HepG2 (cell line): ENCODE data around the gene OR2L8. TPM values are rescaled to one million over a fixed set of nuclear protein-coding genes. Genes with fewer than 3 reads are reported as not detected.

ENCODE experiments used
- ATAC-seq: fragments of 200-7000 bp; cut with Tn5 transposase; 3 replicates; pipeline ENCODE4 v1.9.1; 2020; ENCODE audit warnings: mild to moderate bottlenecking, moderate library complexity
- BruUV-seq: library from RNA; stranded (reverse); fragments of 400-500 nt; replicated peaks from 2 replicates; lab custom pipeline; 2021; lab: Mats Ljungman, UMichigan
- CTCF ChIA-PET: fragments of 300-600 bp; formaldehyde crosslinking; extraction: SDS; loops from one replicate; lab custom pipeline; 2021; ENCODE audit warnings: low total read pairs, inconsistent platforms, low intra/inter-chr PET ratio; lab: Yijun Ruan, JAX
- POLR2A ChIA-PET: fragments of 350-600 bp; sonication (Branson Sonifier 250); formaldehyde crosslinking; loops from one replicate; lab custom pipeline; 2020; ENCODE audit warnings: antibody characterized with exemption, inconsistent platforms; lab: Yijun Ruan, JAX
- DNase-seq: peaks from one replicate; pipeline ENCODE4 v3.0.0-alpha.2; 2015; ENCODE audit warnings: low spot score
- FAIRE-seq: peaks from 3 replicates; lab custom pipeline; 2011; peaks lifted over from hg19 to GRCh38; lab: Jason Lieb, UNC
- H2AFZ ChIP-seq: one replicate; pipeline ENCODE4 v1.6.1; 2011; ENCODE audit warnings: low read length, inconsistent platforms
- H3K27ac ChIP-seq: fragments of 300-600 bp; 3 replicates; pipeline ENCODE4 v1.8.0; 2011; ENCODE audit warnings: mixed run types, mild to moderate bottlenecking, mixed read lengths, low read length, inconsistent platforms; ENCODE audit not compliant: insufficient read depth; ENCODE audit errors: extremely low read length
- H3K27me3 ChIP-seq, 2 experiments: fragments of 200-600 bp in 1 of 2; 2 replicates in 1 of 2; 3 replicates in 1 of 2; pipeline versions ENCODE4 v1.6.0 to v1.8.0; 2011; ENCODE audit warnings: low read length in 2 of 2, mild to moderate bottlenecking in 2 of 2, moderate library complexity in 2 of 2, inconsistent platforms in 1 of 2; ENCODE audit not compliant: insufficient read depth in 2 of 2, control insufficient read depth in 1 of 2
- H3K36me3 ChIP-seq, 2 experiments: fragments of 200-600 bp in 1 of 2; replicated peaks in 1 of 2; 2 replicates in 1 of 2; 3 replicates in 1 of 2; pipeline versions ENCODE4 v1.5.1 to v1.8.0; 2011; ENCODE audit warnings: low read length in 2 of 2, inconsistent platforms in 1 of 2; ENCODE audit not compliant: insufficient read depth in 2 of 2, control insufficient read depth in 1 of 2
- H3K4me1 ChIP-seq: 2 replicates; pipeline ENCODE4 v1.5.1; 2012; ENCODE audit warnings: low read length, inconsistent platforms; ENCODE audit not compliant: insufficient read depth
- H3K4me2 ChIP-seq: 2 replicates; pipeline ENCODE4 v1.6.0; 2011; ENCODE audit warnings: low read depth, low read length, inconsistent platforms
- H3K4me3 ChIP-seq, 3 experiments: fragments of 200-600 bp in 1 of 3; sonication (generic), shearing (Covaris generic) in 1 of 3; replicated peaks in 1 of 3; 2 replicates each; pipeline ENCODE4 v1.5.1; 2011 to 2016; ENCODE audit warnings: low read length in 3 of 3, inconsistent platforms in 2 of 3, low read depth in 2 of 3, mild to moderate bottlenecking in 2 of 3, control low read depth in 1 of 3, mixed read lengths in 1 of 3; ENCODE audit not compliant: insufficient read depth in 1 of 3
- H3K79me2 ChIP-seq: one replicate; pipeline ENCODE4 v1.6.1; 2011; ENCODE audit warnings: low read length, inconsistent platforms; ENCODE audit not compliant: insufficient read depth
- H3K9ac ChIP-seq: 2 replicates; pipeline ENCODE4 v1.6.0; 2011; ENCODE audit warnings: mild to moderate bottlenecking, low read depth, low read length, inconsistent platforms; ENCODE audit not compliant: insufficient read depth
- H3K9me3 ChIP-seq: 2 replicates; pipeline ENCODE4 v1.5.1; 2012; ENCODE audit warnings: mild to moderate bottlenecking, low read length
- H4K20me1 ChIP-seq: 2 replicates; pipeline ENCODE4 v1.6.0; 2011; ENCODE audit warnings: inconsistent platforms, mild to moderate bottlenecking, low read length, moderate library complexity; ENCODE audit not compliant: insufficient read depth
- ASH2L ChIP-seq: fragments of 300-600, 200-600 bp; sonication (generic); IDR thresholded peaks from 2 replicates; pipeline ENCODE4 v1.7.0; 2017; ENCODE audit warnings: low read depth, mild to moderate bottlenecking, moderate library complexity, mixed read lengths, low read length; ENCODE audit not compliant: insufficient read length
- ATRX ChIP-seq: sonication (generic); formaldehyde crosslinking; IDR thresholded peaks from 2 replicates; pipeline ENCODE4 v1.4.0; 2020; ENCODE audit warnings: missing genetic modification reagents, borderline replicate concordance
- MAFG ChIP-seq: sonication (generic); formaldehyde crosslinking; IDR thresholded peaks from 2 replicates; pipeline ENCODE4 v1.5.1; 2020; ENCODE audit warnings: mild to moderate bottlenecking, missing genetic modification reagents
- MTA3 ChIP-seq: sonication (generic); formaldehyde crosslinking; IDR thresholded peaks from 2 replicates; pipeline ENCODE4 v1.4.0; 2020; ENCODE audit warnings: missing genetic modification reagents
- ZNF747 ChIP-seq: sonication (generic); formaldehyde crosslinking; IDR thresholded peaks from 2 replicates; pipeline ENCODE4 v1.8.1; 2023; ENCODE audit warnings: missing genetic modification reagents, mild to moderate bottlenecking, borderline replicate concordance
- ZSCAN9 ChIP-seq: IDR thresholded peaks from 2 replicates; pipeline ENCODE4 v1.6.1; 2016; ENCODE audit warnings: borderline replicate concordance
- WGBS: methylation state at CpG from one replicate; pipeline ENCODE4 v1.1.6; 2017; ENCODE audit warnings: low lambda C conversion rate; 5-methylcytosine and 5-hydroxymethylcytosine counted together
- in situ Hi-C: cut with HindIII; loops from 2 replicates; pipeline ENCODE4 v1.10.0; 2017; ENCODE audit warnings: low pct_unique_long_range_greater_than_20kb; ENCODE audit not compliant: extremely low pct_ligation_motif_present
- intact Hi-C: fragments of 100-400 bp; cut with micrococcal nuclease; formaldehyde crosslinking; loops from one replicate; pipeline ENCODE4 v1.10.0; 2022; ENCODE audit not compliant: unreplicated experiment
- polyA plus RNA-seq, 8 experiments: library from polyadenylated mRNA; depleted of rRNA in 3 of 8; stranded (reverse) in 7 of 8; unstranded in 1 of 8; fragments of >200 nt; fragmentation: Illumina TruSeq in 4 of 8; extraction: Trizol in 4 of 8; gene quantifications; 2 replicates each; pipeline versions ENCODE4 v1.2.1 to v1.2.3, GENCODE V29; 2011 to 2016; ENCODE audit warnings: low read depth in 4 of 8, missing spikeins in 1 of 8, mixed read lengths in 1 of 8; ENCODE audit not compliant: insufficient read depth in 1 of 8
- total RNA-seq, 5 experiments: library from RNA; depleted of rRNA; stranded (reverse); fragments of >200 nt; fragmentation: Illumina TruSeq; extraction: Trizol; gene quantifications; 2 replicates each; pipeline ENCODE4 v1.2.3, GENCODE V29; 2016; ENCODE audit warnings: low read depth in 1 of 5
- TF ChIP-seq, protein P1 (sequence below): sonication (generic); formaldehyde crosslinking; IDR thresholded peaks from 2 replicates; pipeline ENCODE4 v1.5.0; 2020; ENCODE audit warnings: mild to moderate bottlenecking, missing genetic modification reagents

Gene OR2L8
- total and polyA plus RNA-seq, 2 of the 13 experiments (the other 11 are each of a cell fraction or from before 2014, with no cell fraction given) = not detected

DNA sequence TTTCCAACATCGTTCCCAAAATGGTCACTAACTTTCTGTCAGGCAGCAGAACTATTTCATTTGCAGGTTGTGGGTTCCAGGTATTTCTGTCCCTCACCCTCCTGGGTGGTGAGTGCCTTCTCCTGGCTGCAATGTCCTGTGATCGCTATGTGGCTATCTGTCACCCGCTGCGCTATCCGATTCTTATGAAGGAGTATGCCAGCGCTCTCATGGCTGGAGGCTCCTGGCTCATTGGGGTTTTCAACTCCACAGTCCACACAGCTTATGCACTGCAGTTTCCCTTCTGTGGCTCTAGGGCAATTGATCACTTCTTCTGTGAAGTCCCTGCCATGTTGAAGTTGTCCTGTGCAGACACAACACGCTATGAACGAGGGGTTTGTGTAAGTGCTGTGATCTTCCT lies 14.7 kb upstream of the OR2L8 start:
- H2AFZ ChIP-seq = no peak overlapping the region
- H3K79me2 ChIP-seq = no peaks in the 10 kb centered on the region
- CTCF ChIA-PET = no interaction called here
- no peaks in the 10 kb centered on the region for H4K20me1 ChIP-seq
- no peak for FAIRE-seq
- H3K27ac ChIP-seq = no peak overlapping the region
- no peak overlapping the region for H3K9ac ChIP-seq
- 65% methylated on average over 8 of the region's 8 CpGs for WGBS
- ATAC-seq = no peak
- in situ Hi-C loops = no loop called here
- no peaks in the 10 kb centered on the region for H3K27me3 ChIP-seq
- intact Hi-C loops = no loop called here
- no peaks in the 10 kb centered on the region for H3K4me1 ChIP-seq
- H3K4me2 ChIP-seq = no peak overlapping the region
- TF ChIP-seq ASH2L (no peak), MTA3 (CRISPR knock-in tag) (no peak), ZSCAN9 (CRISPR knock-in tag) (no peak)
- POLR2A ChIA-PET = no interaction called here
- no peak for DNase-seq
- no peaks in the 10 kb centered on the region for H3K36me3 ChIP-seq
- H3K4me3 ChIP-seq = no peak overlapping the region
- no TSS peak for BruUV-seq
- peaks cover 53% of the 10 kb centered on the region for H3K9me3 ChIP-seq

DNA sequence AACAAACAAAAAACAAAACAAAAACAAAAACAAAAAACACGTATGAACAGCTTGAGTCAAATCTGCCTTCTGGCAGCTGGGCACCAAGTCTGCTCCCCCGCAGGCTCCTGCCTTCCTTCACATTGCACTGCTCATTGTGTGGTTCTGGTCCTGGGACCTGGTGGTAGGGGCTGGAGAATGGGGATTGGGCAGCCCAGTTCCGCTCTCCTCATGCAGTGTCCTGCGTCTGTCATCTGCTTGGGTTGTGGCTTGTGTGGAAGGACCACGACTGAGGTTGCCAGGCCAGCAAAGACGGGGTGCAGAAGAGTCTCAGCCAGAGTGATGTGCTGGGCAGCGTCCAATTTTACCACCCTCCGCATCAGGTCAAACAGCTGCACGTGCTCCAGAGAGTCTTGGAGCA lies 12.9 kb upstream of the OR2L8 start:
- Histone ChIP-seq H4K20me1 (no peaks in the 10 kb centered on the region), H3K36me3 (no peaks in the 10 kb centered on the region), H3K79me2 (no peaks in the 10 kb centered on the region), H3K27ac (no peak overlapping the region), H2AFZ (no peak overlapping the region), H3K9me3 (peaks cover 60% of the 10 kb centered on the region), H3K4me1 (no peaks in the 10 kb centered on the region)
- FAIRE-seq (no peak), ATAC-seq (no peak)
- intact Hi-C loops = no loop called here
- no TSS peak for BruUV-seq
- in situ Hi-C loops = no loop called here
- TF ChIP-seq, protein P1, sequence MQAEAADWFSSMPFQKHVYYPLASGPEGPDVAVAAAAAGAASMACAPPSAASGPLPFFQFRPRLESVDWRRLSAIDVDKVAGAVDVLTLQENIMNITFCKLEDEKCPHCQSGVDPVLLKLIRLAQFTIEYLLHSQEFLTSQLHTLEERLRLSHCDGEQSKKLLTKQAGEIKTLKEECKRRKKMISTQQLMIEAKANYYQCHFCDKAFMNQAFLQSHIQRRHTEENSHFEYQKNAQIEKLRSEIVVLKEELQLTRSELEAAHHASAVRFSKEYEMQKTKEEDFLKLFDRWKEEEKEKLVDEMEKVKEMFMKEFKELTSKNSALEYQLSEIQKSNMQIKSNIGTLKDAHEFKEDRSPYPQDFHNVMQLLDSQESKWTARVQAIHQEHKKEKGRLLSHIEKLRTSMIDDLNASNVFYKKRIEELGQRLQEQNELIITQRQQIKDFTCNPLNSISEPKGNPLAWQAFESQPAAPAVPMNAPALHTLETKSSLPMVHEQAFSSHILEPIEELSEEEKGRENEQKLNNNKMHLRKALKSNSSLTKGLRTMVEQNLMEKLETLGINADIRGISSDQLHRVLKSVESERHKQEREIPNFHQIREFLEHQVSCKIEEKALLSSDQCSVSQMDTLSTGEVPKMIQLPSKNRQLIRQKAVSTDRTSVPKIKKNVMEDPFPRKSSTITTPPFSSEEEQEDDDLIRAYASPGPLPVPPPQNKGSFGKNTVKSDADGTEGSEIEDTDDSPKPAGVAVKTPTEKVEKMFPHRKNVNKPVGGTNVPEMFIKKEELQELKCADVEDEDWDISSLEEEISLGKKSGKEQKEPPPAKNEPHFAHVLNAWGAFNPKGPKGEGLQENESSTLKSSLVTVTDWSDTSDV (CRISPR knock-in tag) = no peak
- TF ChIP-seq MAFG = no peak
- TF ChIP-seq ZNF747 (CRISPR knock-in tag) = no peak
- no peak for TF ChIP-seq ATRX (CRISPR knock-in tag)
- TF ChIP-seq, all 625 proteins: peak for 0
- no peak overlapping the region for H3K9ac ChIP-seq
- no peak for DNase-seq
- H3K4me2 ChIP-seq = no peak overlapping the region
- WGBS = 60% methylated on average over 2 of the region's 9 CpGs
- no peak overlapping the region for H3K4me3 ChIP-seq
- ChIA-PET CTCF (no interaction called here), POLR2A (no interaction called here)
- H3K27me3 ChIP-seq = no peaks in the 10 kb centered on the region
